Head of caudate nucleus (tissue), 42 donors: ENCODE measurements around the gene POLD2.

Experiments used
- DNase-seq, 42 donors: peaks; one replicate each; pipeline versions ENCODE4 v3.0.0 to v3.0.0-alpha.2; 2020 to 2021; ENCODE audit warnings: mixed read lengths in 7 of 42
- intact Hi-C: fragments of 100-400 bp; cut with DNase I; formaldehyde crosslinking; loops from one replicate; pipeline ENCODE4 v1.15.0; 2022

Gene POLD2

GRCh38 chr7:44154703-44155102, 31.4 kb upstream of the POLD2 start:
- peak in 1 of 42 donors; percentile 20 for DNase-seq
- intact Hi-C loops = no loop called here

DNA sequence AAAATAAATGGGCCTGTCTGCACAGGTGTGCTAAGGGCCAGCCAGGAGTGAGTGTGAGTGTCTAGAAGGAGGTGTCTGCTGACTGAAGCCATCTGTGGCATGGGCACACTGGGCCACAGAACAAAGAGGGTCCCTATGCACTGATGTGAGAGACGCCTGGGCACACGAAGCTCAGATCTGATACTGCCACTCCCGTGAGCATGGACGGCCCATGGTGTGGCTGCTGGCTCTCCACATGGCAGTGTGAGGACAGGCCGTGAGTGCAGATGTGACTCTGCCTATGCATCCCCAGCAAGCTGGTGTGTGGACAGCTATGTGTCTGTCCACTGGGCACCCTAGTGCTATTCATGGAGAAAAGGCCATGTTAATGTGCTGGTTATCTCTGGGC, 30.6 kb upstream of the POLD2 start:
- peak in 5 of 42 donors; percentile 2 to 17 (median 13) for DNase-seq
- intact Hi-C loops = no loop called here

DNA sequence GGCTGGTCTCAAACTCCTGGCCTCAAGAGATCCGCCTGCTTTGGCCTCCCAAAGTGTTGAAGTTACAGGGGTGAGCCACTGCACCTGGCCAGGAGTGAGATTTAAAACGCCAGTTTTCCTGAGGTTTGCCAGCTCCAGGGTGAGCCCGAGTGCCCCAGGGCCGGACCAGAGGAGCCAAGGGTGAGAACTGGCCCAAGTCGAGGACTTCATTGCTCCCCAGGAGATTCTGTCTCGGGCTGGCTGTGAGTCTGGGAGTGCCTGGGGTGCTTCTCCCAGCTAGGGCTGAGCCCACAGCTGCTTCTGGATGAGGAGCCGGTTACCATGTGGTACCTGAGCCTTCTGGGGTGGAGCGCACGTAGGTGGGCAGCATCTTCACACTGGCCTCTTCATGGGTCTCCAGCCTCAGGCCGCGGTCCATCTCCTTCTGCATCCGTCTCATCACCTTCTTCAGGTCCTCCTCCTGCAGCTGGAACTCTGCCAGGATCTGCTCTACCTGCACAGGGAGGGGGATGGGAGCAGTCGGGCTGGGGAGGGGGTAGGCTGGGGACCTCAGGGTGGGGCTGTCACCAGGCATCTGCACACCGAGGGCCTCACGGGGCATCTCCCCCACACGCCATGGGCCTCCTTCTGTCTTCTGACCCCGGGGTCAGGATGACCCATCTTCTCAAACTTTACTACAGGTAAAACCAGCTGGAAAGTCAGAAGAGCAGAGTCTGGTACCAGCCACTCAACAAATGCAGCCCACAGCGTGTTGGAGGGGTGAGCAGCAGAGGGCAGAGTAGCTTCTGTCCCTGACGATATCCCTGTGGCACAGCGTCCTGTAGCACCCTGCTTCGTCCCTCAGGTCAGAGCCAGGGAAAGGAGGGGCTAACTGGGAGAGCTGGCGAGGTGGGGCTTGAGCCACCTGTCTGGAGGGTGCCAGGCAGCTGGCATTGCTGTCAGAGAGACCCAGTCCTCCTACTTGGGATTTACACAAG, 29.9 kb upstream of the POLD2 start:
- intact Hi-C loops = no loop called here
- peak in 4 of 42 donors; percentile 8 to 27 (median 16) for DNase-seq

DNA sequence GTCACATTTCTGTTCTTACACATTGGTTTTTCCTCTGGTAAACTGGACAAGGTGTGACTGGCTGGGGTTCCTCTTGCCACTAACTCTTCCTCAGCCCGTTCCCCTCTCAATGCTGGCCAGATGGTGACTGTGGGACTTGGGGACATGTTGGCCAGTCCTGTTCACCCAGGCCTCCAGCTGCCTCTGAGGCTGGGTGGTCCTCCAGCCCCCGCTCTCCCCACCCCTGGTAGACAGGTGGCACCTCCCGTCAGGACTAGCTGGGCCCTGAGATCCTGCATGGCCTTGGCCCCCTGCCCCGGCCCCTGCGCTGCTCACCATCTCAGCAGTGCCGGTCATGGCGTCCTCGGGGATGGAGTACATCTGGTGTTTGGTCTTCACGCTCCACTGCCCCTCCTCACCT, 28.6 kb upstream of the POLD2 start:
- intact Hi-C loops = no loop called here
- peak in 4 of 42 donors; percentile 5 to 25 (median 13) for DNase-seq

GRCh38 chr7:44150966-44151941, 27.9 kb upstream of the POLD2 start:
- peak in 5 of 42 donors; percentile 5 to 38 (median 16) for DNase-seq
- intact Hi-C loops = no loop called here

DNA sequence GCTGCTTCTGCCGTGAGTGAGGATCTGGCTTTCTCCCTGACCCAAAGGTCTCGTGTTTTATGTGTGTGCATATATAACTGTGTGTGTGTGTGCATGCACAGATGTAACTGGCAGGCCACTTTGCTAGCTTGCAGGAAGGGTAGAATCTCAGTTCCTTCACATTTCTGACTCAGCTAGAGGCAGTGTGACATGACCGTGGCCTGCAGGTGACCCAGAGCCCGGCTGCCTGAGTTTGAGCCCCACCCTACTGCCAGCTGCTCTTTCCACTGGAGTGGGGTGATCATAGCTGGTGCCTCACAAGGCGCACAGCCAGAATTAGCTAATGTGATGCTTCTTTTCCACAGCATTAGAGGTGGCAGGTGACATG, 27.1 kb upstream of the POLD2 start:
- intact Hi-C loops = no loop called here
- DNase-seq = no peak

DNA sequence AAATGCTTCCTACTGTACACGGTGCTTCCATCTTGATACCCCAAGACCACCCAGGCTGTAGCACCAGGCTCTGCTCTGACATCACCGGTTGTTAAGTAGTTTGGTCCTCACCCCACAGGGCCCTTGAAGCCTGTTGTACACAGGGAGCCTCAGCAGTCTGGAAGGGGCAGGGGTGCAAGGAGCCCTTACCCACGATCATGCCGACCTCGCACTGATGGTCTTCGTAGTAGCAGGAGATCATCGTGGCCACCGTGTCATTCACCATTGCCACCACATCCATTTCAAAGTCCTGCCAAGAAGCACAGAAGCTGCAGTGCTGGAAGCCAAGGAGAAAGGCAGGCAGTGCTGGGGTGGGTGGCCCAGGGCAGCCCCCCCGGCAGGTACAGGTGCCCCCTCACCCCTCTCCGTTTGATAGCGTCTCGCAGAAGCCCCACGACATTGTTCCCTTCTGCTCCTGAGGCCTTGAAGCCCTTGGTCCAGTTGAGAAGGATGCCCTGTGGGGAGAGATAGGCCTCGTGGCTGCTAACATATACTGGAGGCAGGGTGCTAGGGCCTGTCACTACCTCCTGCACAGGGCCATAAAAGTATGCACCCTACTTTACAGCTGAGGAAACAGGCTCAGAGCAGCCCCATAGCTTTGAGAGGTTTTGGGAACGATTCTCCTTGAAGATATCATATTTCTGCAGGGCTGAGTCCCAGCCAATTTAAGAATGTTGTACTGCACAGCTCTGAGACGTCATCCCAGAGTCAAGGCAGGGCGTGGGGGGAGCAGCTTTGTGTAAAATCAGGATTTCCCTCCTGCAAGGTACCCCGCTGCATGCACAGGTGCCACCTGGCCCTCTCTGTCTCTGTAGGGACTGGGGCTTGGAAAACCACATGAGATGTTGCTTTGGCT, 26.5 kb upstream of the POLD2 start:
- DNase-seq = peak in 7 of 42 donors; percentile 1 to 24 (median 11)
- intact Hi-C loops = no loop called here

DNA sequence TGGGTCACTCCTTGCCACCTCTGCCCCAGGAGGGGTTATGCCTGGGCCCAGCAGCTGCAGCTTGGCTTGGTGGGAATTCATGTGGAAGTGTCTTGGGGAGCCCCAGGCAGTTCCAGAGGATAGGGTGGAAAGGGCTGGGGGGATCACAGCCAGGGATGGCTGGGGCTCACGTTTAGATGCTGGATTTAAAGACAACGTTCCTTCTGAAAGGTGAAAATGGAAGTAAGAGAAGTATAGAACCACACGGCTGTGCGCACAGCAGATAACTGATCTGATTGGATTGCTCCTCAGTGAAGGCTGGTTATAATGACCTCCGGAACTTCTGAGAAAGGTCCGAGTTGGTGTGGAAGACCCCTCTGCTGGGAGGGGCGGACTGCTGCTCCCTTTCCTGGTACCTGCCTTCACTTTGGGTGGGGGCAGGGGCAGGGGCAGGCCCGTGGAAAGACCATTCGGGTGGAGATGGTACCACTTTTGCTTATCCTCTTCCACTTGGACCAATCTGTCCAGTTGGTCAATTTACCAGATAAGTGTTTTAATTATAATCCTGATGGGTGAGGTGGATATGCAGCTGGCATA, 25.7 kb upstream of the POLD2 start:
- DNase-seq = peak in 4 of 42 donors; percentile 1 to 18 (median 12)
- intact Hi-C loops = no loop called here

DNA sequence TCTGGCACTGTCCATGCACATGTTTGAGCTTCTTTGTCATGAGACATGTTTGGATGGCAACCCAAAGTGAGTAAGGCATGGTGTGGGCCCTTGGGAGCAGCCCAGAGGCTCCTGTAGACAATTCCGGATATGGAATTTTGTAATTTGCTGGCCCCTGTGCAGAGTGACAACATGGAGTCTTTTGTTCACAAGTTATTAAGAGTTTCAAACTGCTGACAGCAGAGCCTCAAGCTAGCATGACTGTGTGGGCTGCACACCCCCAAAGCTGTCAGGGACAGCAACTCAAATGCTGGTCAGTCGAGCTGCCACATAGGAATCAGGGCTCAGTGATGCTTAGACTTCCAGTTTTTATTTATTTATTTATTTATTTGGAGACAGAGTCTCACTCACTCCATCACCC, 24.8 kb upstream of the POLD2 start:
- intact Hi-C loops = no loop called here
- DNase-seq = peak in 5 of 42 donors; percentile 3 to 30 (median 18)

GRCh38 chr7:44147026-44147991, 24.0 kb upstream of the POLD2 start:
- intact Hi-C loops = no loop called here

GRCh38 chr7:44145969-44146911, 22.9 kb upstream of the POLD2 start:
- DNase-seq = peak; percentile 36 to 92 (median 80)
- intact Hi-C loops = no loop called here

More at GRCh38 chr7:44147026-44147991, 24.0 kb upstream of the POLD2 start:
- DNase-seq = peak in 39 of 42 donors; percentile 8 to 74 (median 42)

DNA sequence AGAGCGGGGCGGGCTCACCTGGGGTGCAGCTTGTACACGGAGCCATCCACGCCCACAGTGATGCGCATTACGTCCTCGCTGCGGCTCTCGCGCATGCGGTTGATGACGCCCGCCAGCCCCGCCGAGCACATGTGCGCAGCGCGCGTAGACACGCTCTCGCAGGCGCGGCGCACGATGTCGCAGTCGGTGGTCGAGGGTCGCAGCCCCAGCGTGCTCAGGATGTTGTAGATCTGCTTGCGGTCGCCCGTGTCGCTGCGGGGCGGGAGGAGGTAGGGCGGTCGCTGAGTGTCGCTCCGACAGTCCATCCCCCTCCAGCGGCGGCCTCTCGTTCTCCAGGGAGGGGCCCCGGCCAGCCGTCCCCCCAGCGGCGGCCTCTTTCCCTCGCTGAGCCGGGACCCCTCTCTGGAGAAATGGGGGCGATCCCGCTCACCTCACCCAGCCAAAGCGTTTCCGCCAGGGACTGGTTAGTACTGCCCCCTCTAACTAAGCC, 22.2 kb upstream of the POLD2 start:
- peak in 40 of 42 donors; percentile 20 to 79 (median 52) for DNase-seq
- intact Hi-C loops = no loop called here

DNA sequence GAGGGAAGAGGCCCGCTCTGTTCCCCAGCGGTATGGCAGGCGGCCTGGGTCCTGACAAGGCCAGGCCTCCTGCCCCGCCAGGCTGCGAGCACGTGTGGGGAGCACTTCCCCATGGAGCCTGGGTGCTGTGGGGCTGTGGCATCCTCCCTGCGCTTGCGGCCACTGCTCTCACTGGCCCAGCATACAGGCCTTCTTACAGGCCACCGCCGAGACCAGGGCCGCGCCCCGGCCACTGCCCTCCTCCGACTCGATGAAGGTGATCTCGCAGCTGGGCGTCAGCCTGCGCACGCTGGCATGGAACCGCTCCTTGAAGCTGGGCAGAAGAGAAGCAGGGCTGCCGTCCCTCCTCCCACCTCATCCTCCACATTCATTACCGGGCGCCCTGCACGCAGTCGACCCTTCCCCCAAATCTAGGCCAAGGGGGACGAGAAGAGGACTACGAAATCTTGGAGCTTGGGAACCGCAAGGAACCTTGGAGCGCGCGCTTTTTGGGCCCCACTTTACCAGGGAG, 21.7 kb upstream of the POLD2 start:
- DNase-seq = peak in 6 of 42 donors; percentile 11 to 41 (median 28)
- intact Hi-C loops = no loop called here

- intact Hi-C loops = no loop called here
- peak in 2 of 42 donors; percentile 13 to 15 for DNase-seq
These were observed 21.1 kb upstream of the POLD2 start for GRCh38 chr7:44144426-44144967.

DNA sequence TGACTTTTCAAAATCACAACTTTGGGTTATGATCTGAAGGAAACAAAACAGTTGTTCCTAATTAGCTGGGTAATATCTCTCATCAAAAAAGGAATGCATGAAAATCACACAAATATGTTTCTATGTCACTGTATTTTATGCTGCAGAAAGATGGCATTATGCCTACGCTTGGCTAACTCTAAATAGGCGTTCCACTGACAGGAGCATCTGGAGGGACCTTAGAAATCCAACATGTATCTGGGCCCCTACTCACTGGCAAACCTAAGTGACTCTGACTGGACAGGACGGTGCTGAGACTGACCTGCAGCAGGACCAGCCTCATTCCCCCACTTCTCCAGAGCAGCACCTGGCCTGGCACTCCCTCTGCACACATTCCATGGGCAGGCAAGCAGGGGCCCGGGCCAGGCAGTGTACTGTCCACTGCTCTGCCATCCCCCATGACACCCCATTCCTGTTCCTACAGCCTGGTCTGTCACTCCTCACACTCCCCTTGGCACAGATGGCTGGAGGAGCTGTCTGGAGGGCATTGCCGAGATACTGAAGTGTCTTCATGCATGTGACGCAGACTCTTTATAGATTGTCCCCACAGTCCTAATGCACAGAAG, 20.4 kb upstream of the POLD2 start:
- intact Hi-C loops = no loop called here
- peak in 2 of 42 donors; percentile 22 to 23 for DNase-seq
